Liver (tissue), 3 donors: ENCODE data around the gene PLK3.

Source experiments
- ATF3 ChIP-seq: IDR thresholded peaks from 2 replicates; pipeline ENCODE4 v1.6.1; 2016; ENCODE audit warnings: antibody characterized with exemption
- GABPA ChIP-seq, 2 donors: IDR thresholded peaks in 1 of 2; conservative IDR thresholded peaks in 1 of 2; 2 replicates each; pipeline ENCODE4 v1.6.1; 2016; ENCODE audit warnings: antibody characterized with exemption in 2 of 2, mild to moderate bottlenecking in 1 of 2, moderate library complexity in 1 of 2
- HNF4G ChIP-seq: IDR thresholded peaks from 2 replicates; pipeline ENCODE4 v1.6.1; 2016; ENCODE audit warnings: antibody characterized with exemption
- JUND ChIP-seq, 2 donors: IDR thresholded peaks; 2 replicates each; pipeline ENCODE4 v1.6.1; 2016; ENCODE audit warnings: antibody characterized with exemption in 2 of 2
- RAD21 ChIP-seq, 2 donors: IDR thresholded peaks; 2 replicates each; pipeline ENCODE4 v1.6.1; 2016; ENCODE audit warnings: antibody characterized with exemption in 2 of 2, mild to moderate bottlenecking in 2 of 2
- REST ChIP-seq: IDR thresholded peaks from 2 replicates; pipeline ENCODE4 v1.6.1; 2016; ENCODE audit warnings: antibody characterized with exemption, mild to moderate bottlenecking
- TF ChIP-seq, protein P1 (sequence below): fragments of 150-350 bp; IDR thresholded peaks from 2 replicates; pipeline ENCODE4 v1.5.1; 2017; ENCODE audit warnings: improper control_type of control experiment, low read depth, low read length; ENCODE audit not compliant: missing input control
- TF ChIP-seq, protein P2 (sequence below): IDR thresholded peaks from 2 replicates; pipeline ENCODE4 v1.6.1; 2016; ENCODE audit warnings: antibody characterized with exemption
- donor health status: healthy.
- donor health status: healthy.

GRCh38 chr1:44808063-44808937 lies 8.1 kb downstream of the PLK3 start, which contains the start of gene BTBD19:
- TF ChIP-seq, protein P1, sequence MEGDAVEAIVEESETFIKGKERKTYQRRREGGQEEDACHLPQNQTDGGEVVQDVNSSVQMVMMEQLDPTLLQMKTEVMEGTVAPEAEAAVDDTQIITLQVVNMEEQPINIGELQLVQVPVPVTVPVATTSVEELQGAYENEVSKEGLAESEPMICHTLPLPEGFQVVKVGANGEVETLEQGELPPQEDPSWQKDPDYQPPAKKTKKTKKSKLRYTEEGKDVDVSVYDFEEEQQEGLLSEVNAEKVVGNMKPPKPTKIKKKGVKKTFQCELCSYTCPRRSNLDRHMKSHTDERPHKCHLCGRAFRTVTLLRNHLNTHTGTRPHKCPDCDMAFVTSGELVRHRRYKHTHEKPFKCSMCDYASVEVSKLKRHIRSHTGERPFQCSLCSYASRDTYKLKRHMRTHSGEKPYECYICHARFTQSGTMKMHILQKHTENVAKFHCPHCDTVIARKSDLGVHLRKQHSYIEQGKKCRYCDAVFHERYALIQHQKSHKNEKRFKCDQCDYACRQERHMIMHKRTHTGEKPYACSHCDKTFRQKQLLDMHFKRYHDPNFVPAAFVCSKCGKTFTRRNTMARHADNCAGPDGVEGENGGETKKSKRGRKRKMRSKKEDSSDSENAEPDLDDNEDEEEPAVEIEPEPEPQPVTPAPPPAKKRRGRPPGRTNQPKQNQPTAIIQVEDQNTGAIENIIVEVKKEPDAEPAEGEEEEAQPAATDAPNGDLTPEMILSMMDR, result no peak
- TF ChIP-seq, protein P2, sequence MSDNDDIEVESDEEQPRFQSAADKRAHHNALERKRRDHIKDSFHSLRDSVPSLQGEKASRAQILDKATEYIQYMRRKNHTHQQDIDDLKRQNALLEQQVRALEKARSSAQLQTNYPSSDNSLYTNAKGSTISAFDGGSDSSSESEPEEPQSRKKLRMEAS, result no peak
- TF ChIP-seq RAD21 (IDR thresholded peaks at IDR 0.05) (no peak), HNF4G (no peak), GABPA (IDR thresholded peaks at IDR 0.05 in 1 of 2, conservative IDR thresholded peaks at IDR 0.05 in 1 of 2) (no peak), REST (no peak), JUND (IDR thresholded peaks at IDR 0.05) (no peak), ATF3 (no peak)
